ENCODE measurements around the gene KCTD11.

KCTD11 gene

DNA sequence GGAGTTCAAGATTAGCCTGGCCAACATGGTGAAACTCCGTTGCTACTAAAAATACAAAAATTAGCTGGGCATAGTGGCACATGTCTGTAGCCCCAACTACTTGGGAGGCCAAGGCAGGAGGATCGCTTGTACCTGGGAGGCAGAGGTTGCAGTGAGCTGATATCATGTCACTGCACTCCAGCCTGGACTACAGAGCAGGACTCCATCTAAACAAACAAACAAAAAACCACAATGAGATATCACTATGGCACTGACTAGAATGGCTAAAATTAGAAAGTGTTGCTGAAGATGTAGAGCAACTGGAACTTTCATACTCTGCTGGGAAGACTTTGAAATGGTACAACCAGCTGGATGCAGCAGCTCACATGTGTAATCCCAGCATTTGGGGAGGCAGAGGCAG is 22.4 kb downstream of the KCTD11 start:
- no peak overlapping the region for H3K9ac ChIP-seq (ENCODE audit: low read length)
- H3K27ac ChIP-seq (ENCODE audit: low read depth, low read length): no peak overlapping the region
- H3K4me3 ChIP-seq (ENCODE audit: low read length): no peak overlapping the region
- no peaks in the 10 kb centered on the region for H3K36me3 ChIP-seq (ENCODE audit: control insufficient read depth, insufficient read depth, low read length)
- H3K27me3 ChIP-seq (ENCODE audit: control insufficient read depth, insufficient read depth, low read length): no peaks in the 10 kb centered on the region
- no peaks in the 10 kb centered on the region for H3K4me1 ChIP-seq (ENCODE audit: control insufficient read depth, insufficient read depth, low read length)

DNA sequence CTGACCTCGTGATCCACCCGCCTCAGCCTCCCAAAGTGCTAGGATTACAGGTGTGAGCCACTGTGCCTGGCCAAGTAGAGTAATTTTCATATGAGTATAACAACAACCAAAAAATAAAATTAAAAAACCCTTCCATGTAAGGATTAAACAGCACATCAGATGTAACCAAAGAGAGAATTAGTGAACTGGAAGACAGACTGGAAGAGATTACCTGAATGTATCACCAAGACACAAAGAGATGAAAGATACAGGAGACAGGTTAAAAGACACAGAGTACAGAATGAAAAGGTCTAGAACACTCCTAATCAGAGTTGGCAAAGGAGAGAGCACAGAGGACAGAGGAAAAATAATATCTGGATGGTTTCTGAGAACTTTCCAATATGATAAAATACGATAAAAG is 27.2 kb downstream of the KCTD11 start:
- no peak overlapping the region for H3K9ac ChIP-seq (ENCODE audit: low read length)
- peaks cover 13% of the 10 kb centered on the region for H3K4me1 ChIP-seq (ENCODE audit: control insufficient read depth, insufficient read depth, low read length)
- no peaks in the 10 kb centered on the region for H3K36me3 ChIP-seq (ENCODE audit: control insufficient read depth, insufficient read depth, low read length)
- H3K4me3 ChIP-seq (ENCODE audit: low read length): no peak overlapping the region
- H3K27ac ChIP-seq (ENCODE audit: low read depth, low read length): no peak overlapping the region
- H3K27me3 ChIP-seq (ENCODE audit: control insufficient read depth, insufficient read depth, low read length): no peaks in the 10 kb centered on the region

GRCh38 chr17:7380321-7380720 is 28.4 kb downstream of the KCTD11 start:
- Histone ChIP-seq H3K36me3 (ENCODE audit: control insufficient read depth, insufficient read depth, low read length) (no peaks in the 10 kb centered on the region), H3K27ac (ENCODE audit: low read depth, low read length) (peak overlapping the region; percentile 12), H3K4me1 (ENCODE audit: control insufficient read depth, insufficient read depth, low read length) (peaks cover 13% of the 10 kb centered on the region), H3K27me3 (ENCODE audit: control insufficient read depth, insufficient read depth, low read length) (no peaks in the 10 kb centered on the region), H3K4me3 (ENCODE audit: low read length) (peak overlapping the region; percentile 75), H3K9ac (ENCODE audit: low read length) (peak overlapping the region; percentile 10)

DNA sequence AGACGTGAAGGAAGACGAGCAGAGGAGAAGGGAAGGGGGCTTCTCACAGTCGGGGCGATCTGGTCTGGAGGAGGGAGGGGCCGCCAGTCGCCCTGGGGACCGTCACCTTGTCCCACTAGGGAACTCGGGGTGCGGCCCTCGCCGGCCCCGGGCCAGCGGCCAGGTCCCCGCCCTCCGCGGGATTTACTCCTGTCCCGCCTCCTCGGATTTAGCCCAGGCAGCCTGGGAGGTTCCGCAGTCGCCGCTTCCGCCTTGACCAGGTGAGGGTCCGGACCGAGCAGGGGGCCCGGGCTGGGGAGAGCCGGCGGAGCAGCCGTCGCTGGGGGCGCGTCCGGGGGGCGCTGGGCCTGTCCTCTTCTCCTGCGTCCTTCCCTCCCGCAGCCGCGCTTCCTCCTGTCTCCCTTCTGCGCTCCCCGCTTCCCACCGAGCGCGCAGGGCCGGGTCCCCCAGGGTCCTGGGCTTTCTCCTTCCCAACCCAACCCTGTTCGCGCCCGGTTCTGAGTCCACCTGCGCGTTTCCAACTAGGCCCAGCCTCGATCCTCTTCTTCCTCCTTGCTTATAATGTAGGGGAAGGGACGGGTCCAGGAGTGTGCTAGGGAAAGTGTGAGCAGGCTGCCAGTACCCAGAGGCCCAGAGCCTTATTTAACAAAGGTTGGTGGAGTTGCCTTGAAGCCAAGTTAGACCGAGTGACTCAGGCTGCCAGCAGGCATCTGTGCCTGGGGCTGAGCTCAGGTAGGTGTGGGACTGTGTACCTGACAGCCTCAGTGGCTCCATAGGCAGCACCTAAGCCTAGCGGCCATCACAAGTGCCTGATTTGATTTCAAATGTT is 29.1 kb downstream of the KCTD11 start, which contains the start of gene TNK1:
Gene TNK1 (plus strand): TSS at position 235 of the 829 bp plus-strand sequence. CDS start 1,838 bp downstream, outside the sequence.
- H3K36me3 ChIP-seq (ENCODE audit: control insufficient read depth, insufficient read depth, low read length): no peaks in the 10 kb centered on the region
- no peaks in the 10 kb centered on the region for H3K27me3 ChIP-seq (ENCODE audit: control insufficient read depth, insufficient read depth, low read length)
- H3K4me3 ChIP-seq (ENCODE audit: low read length): peak within 1 kb of the TSS; percentile 75
- peak within 1 kb of the TSS; percentile 12 for H3K27ac ChIP-seq (ENCODE audit: low read depth, low read length)
- peak within 1 kb of the TSS; percentile 13 for H3K9ac ChIP-seq (ENCODE audit: low read length)
- H3K4me1 ChIP-seq (ENCODE audit: control insufficient read depth, insufficient read depth, low read length): peaks cover 13% of the 10 kb centered on the region

GRCh38 chr17:7382901-7383300 is 30.9 kb downstream of the KCTD11 start:
- H3K27me3 ChIP-seq (ENCODE audit: control insufficient read depth, insufficient read depth, low read length): no peaks in the 10 kb centered on the region
- H3K27ac ChIP-seq (ENCODE audit: low read depth, low read length): no peak overlapping the region

DNA sequence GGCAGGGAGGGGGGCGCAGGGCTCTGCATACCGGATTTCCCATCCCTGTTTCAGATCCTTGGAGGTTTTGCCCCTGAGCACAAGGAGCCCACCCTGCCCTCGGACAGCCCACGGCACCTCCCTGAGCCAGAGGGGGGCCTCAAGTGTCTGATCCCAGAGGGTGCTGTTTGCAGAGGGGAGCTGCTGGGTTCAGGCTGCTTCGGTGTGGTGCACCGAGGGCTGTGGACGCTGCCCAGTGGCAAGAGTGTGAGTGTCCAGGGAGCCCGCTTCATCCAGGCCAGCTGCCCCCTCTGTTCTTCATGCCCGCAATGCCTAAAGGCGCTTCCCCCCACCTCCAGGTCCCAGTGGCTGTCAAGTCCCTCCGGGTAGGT is 31.4 kb downstream of the KCTD11 start:
- H3K4me3 ChIP-seq (ENCODE audit: low read length): peak overlapping the region; percentile 49
- no peak overlapping the region for H3K9ac ChIP-seq (ENCODE audit: low read length)
- no peak overlapping the region for H3K27ac ChIP-seq (ENCODE audit: low read depth, low read length)
- H3K36me3 ChIP-seq (ENCODE audit: control insufficient read depth, insufficient read depth, low read length): no peaks in the 10 kb centered on the region
- H3K27me3 ChIP-seq (ENCODE audit: control insufficient read depth, insufficient read depth, low read length): no peaks in the 10 kb centered on the region
- H3K4me1 ChIP-seq (ENCODE audit: control insufficient read depth, insufficient read depth, low read length): peaks cover 13% of the 10 kb centered on the region

More at GRCh38 chr17:7382901-7383300, 30.9 kb downstream of the KCTD11 start:
- Histone ChIP-seq H3K4me3 (ENCODE audit: low read length) (no peak overlapping the region), H3K9ac (ENCODE audit: low read length) (no peak overlapping the region), H3K4me1 (ENCODE audit: control insufficient read depth, insufficient read depth, low read length) (peaks cover 13% of the 10 kb centered on the region), H3K36me3 (ENCODE audit: control insufficient read depth, insufficient read depth, low read length) (no peaks in the 10 kb centered on the region)

DNA sequence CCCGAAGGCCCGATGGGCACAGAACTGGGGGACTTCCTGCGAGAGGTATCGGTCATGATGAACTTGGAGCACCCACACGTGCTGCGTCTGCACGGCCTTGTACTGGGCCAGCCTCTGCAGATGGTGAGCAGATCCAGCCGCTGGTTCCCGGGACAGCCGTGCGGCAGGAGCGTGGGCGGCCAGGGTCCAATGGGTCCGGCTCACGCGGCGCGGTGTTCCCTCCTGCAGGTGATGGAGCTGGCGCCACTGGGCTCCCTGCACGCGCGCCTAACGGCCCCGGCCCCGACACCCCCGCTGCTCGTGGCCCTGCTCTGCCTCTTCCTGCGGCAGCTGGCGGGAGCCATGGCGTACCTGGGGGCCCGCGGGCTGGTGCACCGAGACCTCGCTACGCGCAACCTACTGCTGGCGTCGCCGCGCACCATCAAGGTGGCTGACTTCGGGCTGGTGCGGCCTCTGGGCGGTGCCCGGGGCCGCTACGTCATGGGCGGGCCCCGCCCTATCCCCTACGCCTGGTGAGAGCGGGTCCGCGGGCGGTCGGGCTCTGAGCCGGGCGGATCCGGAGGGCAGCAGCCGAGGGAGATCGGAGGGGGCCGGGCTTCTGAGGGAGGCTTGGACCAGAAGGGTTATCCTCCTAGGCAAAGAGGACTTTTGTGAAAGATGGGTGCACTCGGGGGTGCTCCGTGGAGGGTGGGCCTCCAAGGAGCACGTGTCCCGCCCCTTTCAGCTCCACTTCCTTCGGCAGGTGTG is 32.0 kb downstream of the KCTD11 start:
- H3K9ac ChIP-seq (ENCODE audit: low read length): no peak overlapping the region
- peaks cover under 1% of the 10 kb centered on the region for H3K36me3 ChIP-seq (ENCODE audit: control insufficient read depth, insufficient read depth, low read length)
- peak overlapping the region; percentile 49 for H3K4me3 ChIP-seq (ENCODE audit: low read length)
- H3K4me1 ChIP-seq (ENCODE audit: control insufficient read depth, insufficient read depth, low read length): peaks cover 13% of the 10 kb centered on the region
- no peaks in the 10 kb centered on the region for H3K27me3 ChIP-seq (ENCODE audit: control insufficient read depth, insufficient read depth, low read length)
- H3K27ac ChIP-seq (ENCODE audit: low read depth, low read length): no peak overlapping the region

DNA sequence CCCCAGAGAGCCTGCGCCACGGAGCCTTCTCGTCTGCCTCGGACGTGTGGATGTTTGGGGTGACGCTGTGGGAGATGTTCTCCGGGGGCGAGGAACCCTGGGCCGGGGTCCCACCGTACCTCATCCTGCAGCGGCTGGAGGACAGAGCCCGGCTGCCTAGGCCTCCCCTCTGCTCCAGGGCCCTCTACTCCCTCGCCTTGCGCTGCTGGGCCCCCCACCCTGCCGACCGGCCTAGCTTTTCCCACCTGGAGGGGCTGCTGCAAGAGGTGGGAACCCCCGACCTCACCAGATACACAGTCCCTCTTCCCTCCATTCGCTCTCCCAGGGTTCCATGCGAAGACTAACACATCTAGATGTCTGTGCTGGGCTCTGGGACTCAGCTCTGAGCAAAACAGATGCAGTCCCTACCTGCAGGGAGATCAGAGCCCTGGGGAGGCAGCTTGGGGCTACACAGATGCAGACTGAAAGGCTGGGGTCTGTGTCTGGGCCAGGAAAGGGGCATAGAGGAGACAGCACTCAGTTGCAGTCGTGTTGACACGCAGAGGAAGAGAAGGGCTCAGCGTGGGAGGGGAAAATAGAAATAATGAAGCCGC is 32.6 kb downstream of the KCTD11 start:
- H3K27ac ChIP-seq (ENCODE audit: low read depth, low read length): no peak overlapping the region
- H3K4me1 ChIP-seq (ENCODE audit: control insufficient read depth, insufficient read depth, low read length): peaks cover 13% of the 10 kb centered on the region
- peaks cover 5% of the 10 kb centered on the region for H3K36me3 ChIP-seq (ENCODE audit: control insufficient read depth, insufficient read depth, low read length)
- no peaks in the 10 kb centered on the region for H3K27me3 ChIP-seq (ENCODE audit: control insufficient read depth, insufficient read depth, low read length)
- peak overlapping the region; percentile 49 for H3K4me3 ChIP-seq (ENCODE audit: low read length)
- no peak overlapping the region for H3K9ac ChIP-seq (ENCODE audit: low read length)

- Histone ChIP-seq H3K27ac (ENCODE audit: low read depth, low read length) (no peak overlapping the region), H3K4me3 (ENCODE audit: low read length) (no peak overlapping the region), H3K4me1 (ENCODE audit: control insufficient read depth, insufficient read depth, low read length) (peaks cover under 1% of the 10 kb centered on the region), H3K36me3 (ENCODE audit: control insufficient read depth, insufficient read depth, low read length) (peaks cover 10% of the 10 kb centered on the region), H3K27me3 (ENCODE audit: control insufficient read depth, insufficient read depth, low read length) (no peaks in the 10 kb centered on the region), H3K9ac (ENCODE audit: low read length) (no peak overlapping the region)
These were observed 36.9 kb downstream of the KCTD11 start for GRCh38 chr17:7388856-7389255.

GRCh38 chr17:7389924-7390910 is 38.3 kb downstream of the KCTD11 start:
- Histone ChIP-seq H3K9ac (ENCODE audit: low read length) (no peak overlapping the region), H3K4me1 (ENCODE audit: control insufficient read depth, insufficient read depth, low read length) (no peaks in the 10 kb centered on the region), H3K27me3 (ENCODE audit: control insufficient read depth, insufficient read depth, low read length) (no peaks in the 10 kb centered on the region), H3K36me3 (ENCODE audit: control insufficient read depth, insufficient read depth, low read length) (peaks cover 10% of the 10 kb centered on the region), H3K4me3 (ENCODE audit: low read length) (no peak overlapping the region), H3K27ac (ENCODE audit: low read depth, low read length) (no peak overlapping the region)

DNA sequence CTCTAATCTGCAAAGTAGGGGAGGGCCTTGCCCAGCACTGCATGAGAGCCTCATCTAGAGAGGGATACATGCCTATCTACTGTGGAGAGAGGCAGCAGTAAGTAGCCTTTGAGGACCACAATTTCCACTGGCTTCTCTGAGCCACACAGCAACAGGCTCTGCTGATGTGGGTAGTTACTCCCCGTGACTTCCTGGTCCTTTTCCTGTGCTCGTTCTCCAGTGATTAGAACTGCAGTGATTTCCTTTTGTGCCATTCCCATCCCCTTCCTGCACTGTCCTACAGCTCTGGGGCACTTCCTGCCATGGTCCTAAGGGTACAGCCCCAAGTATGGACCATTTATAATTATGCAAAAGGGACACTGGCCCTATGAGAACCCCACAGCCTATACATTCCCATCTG is 39.3 kb downstream of the KCTD11 start:
- H3K9ac ChIP-seq (ENCODE audit: low read length): no peak overlapping the region

More for the DNA sequence above, 39.3 kb downstream of the KCTD11 start:
- Histone ChIP-seq H3K4me3 (ENCODE audit: low read length) (no peak overlapping the region), H3K4me1 (ENCODE audit: control insufficient read depth, insufficient read depth, low read length) (no peaks in the 10 kb centered on the region), H3K36me3 (ENCODE audit: control insufficient read depth, insufficient read depth, low read length) (peaks cover 10% of the 10 kb centered on the region), H3K27me3 (ENCODE audit: control insufficient read depth, insufficient read depth, low read length) (no peaks in the 10 kb centered on the region), H3K27ac (ENCODE audit: low read depth, low read length) (no peak overlapping the region)

Data from rectal smooth muscle tissue (tissue), 1 donor.